H4 (cell line): ENCODE measurements around the gene DHRS4. TPM values are rescaled to one million over a fixed set of nuclear protein-coding genes. Genes with fewer than 3 reads are reported as not detected.

Experiments
- DNase-seq: peaks from one replicate; pipeline ENCODE4 v3.0.0-alpha.2; 2015; ENCODE audit warnings: low spot score
- total RNA-seq: library from RNA; depleted of rRNA; stranded (reverse); fragments of >200 nt; shearing (Covaris generic); gene quantifications from 2 replicates; pipeline ENCODE4 v1.2.3, GENCODE V29; 2014; rRNA removed

DHRS4 gene
- 28.8 and 40.5 TPM in 2 replicates for total RNA-seq

- DNase-seq, result peak; percentile 77
These were observed at the start of gene DHRS4 for GRCh38 chr14:23953464-23954278. Gene DHRS4, plus strand, starts transcription at chr14:23953770. Its CDS starts 19 bp downstream, at chr14:23953789.

DNA sequence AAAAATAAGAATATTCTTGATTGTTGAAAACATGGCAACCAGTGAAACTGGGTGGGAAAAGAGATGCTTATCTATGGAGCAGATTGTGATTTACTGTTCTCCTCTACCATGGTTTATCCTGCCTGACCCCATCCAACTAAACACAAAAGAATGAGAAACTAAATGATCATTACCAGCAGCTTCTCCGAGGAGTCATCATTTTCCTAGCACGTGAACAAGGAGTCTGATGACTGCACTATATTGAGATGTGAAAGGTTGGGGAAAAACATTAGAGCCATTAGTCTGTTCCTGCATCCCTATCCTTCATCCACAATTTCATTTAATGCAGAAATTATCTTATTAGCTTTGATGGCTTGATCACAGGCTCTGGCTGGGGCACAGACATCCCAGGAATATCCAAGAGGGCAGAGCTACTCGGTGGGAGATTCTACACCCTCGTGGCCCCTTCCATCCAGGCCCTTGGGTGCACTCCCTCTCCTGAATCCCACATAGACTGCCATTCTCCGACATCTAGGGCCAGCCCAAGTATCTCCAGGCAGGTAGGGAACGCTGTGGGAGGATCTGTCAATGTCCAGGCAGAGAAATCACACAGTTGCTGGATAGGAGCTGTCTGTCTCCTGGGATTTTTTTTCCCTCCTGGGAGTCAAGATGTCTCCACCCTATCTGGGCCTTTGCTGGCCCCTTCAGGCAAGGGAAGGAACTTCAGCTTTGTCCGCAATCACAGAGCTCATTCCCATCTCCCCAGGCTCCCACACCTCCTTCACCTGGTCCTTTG is 43.3 kb upstream of the DHRS4 start:
- peak; percentile 36 for DNase-seq

GRCh38 chr14:23910876-23911210 is 42.7 kb upstream of the DHRS4 start:
- no peak for DNase-seq

GRCh38 chr14:23915559-23915958 is 38.0 kb upstream of the DHRS4 start:
- DNase-seq, result no peak

- no peak for DNase-seq
These were observed 37.6 kb upstream of the DHRS4 start for GRCh38 chr14:23916004-23916403.

- DNase-seq, result no peak
These were observed 37.1 kb upstream of the DHRS4 start for GRCh38 chr14:23916446-23916845.

DNA sequence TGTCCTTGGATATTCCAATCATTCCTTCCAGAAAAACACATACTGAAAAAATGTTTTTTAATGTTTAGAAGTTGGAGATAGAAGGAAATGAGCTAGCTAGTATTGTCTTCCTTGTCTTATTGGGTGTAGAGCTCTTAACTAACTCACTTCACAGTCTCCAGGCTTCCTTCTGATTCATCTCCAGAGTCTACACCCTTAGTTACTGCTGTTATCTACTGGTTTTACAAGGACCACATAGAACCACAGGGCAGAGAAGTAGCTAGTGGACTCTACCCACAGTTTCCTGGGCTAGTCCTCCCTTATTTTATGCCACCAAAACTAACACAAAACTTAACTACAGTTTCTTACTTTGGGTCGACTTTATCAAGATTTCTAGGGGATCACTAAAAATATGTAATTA is 31.0 kb upstream of the DHRS4 start:
- DNase-seq, result no peak

- DNase-seq, result no peak
These were observed 28.0 kb upstream of the DHRS4 start for GRCh38 chr14:23925523-23926075.

DNA sequence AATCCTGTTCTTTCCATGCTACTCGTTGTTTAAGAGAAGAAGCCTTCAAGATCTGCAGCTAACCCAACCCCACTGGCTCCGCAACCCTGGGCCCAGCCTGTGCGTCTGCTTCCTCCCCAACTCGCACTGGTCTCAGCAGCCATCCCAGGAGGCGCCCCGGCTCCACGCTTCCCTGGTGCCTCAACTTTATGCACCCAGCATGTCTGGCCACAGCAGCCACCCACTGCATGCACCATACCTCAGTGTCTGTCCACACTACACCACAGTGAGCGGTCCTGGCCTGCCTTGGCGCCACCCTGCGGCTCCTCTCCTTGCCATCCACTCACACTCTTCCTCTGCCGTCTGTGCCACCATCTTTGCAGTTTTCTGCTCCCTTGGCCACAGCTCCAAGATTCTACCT is 27.0 kb upstream of the DHRS4 start:
- no peak for DNase-seq

GRCh38 chr14:23929136-23929535 is 24.4 kb upstream of the DHRS4 start:
- DNase-seq, result no peak

DNA sequence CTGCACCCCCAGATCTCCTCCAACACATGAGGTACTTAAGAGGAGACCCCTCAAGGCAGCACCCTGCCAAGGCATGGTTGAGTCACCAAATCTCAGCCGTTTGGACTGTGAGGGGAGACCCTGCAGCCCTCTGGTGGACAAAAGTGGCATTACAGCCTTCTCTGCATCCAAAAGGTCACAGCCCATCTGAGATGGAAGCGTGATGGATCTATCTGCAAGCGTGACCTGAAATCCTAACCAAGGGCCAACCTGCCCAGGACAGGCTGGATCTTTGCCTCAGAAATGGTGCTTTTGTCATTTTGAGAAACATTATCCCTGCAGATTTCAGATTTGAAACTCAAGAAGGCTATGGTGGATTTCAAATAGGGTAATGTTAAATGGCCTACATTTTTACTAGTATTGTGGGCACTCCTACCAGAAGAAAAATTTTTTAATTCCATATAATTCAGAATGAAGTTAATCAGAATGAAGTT is 23.7 kb upstream of the DHRS4 start:
- peak; percentile 55 for DNase-seq

DNA sequence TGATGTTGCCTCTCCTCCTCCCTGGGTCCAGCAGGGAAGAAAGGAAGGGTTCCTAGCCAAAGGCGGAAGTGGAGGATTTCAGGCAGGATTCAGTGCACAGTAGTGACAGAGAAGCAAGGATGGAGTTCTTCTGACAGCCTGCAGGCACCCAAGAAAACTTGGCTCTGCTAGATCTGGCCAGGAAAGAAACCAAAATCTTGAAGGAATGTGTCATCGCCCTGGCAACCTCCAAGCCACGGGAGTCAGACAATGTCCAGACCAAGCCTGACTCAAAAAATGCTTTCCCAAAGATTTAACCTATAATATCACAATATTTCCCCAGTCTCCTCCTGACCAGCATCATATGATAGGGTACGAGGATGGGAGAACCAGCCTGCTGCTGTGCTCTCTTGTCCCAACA is 22.8 kb upstream of the DHRS4 start:
- no peak for DNase-seq

- no peak for DNase-seq
These were observed 21.8 kb upstream of the DHRS4 start for GRCh38 chr14:23931721-23932289.

DNA sequence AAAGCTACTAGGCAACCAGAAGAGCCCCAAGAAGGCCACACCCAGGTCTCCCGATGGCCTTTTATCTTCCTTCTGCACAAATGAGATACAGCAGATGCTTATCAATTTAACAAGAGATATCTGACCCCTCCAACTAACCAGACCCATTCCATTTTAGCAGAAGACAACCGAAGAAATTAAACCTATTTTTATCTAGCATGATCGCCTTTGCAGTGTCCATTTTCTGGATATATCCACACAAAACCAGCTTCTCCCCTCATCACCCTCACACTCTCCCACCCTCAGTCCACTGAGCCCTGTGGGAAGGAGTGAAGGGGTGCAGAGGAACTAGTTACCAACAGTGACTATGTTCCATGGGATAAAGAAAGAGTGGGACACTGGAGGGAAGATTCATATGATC is 20.9 kb upstream of the DHRS4 start:
- no peak for DNase-seq

GRCh38 chr14:23933108-23933741 is 20.3 kb upstream of the DHRS4 start:
- DNase-seq, result no peak

- DNase-seq, result no peak
These were observed 19.8 kb upstream of the DHRS4 start for GRCh38 chr14:23933742-23934128.

DNA sequence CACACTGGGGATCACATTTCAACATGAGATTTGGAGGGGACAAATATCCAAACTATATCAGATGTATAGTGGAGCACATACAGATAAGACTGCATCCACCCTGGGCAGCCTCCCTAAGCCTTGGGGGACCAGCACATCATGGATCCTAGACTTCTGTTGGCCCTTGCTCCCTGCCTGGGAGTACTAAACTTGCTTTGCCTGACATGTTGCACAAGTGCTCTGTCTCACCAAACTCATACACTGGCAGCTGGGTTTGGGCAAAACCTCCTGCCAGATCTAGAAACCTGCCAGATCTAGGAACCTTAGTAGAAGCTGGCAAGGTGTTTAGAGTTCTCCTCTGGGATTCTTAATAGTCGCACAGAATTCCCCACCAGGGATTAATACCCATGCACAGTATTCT is 18.4 kb upstream of the DHRS4 start:
- no peak for DNase-seq

DNA sequence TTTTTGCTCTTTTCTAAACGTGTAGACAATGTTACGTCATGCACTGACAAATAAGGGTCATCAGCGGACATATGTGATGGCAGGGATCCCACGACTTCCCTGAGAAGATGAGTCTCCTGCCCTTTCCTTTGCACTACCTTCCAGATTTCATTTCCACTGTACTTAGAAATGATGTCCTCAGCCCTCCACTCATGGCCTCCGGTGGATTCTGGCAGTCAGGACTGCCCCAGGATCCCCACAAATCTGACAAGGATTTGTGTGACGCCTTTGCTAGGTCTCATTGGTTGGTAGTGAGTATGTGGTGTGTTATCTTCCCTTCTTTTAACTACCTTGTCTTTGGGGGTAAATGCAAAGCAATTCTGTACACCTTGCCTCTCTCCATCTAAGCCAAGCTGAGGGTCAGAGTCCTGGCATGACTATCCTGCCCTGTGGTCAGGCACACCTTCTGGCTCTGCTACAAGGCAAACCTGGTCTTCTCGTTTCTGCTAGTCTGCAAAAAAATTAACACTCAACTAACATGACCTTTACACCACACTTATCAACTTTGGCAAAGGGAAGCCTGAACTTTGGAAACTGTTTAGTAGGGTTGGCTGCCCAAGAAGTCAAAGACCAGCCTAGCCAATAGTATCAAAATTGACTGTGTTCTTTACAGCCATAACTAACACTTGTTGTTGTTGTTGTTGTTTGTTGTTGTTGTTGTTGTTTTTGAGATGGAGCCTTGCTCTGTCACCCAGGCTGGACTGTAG is 17.3 kb upstream of the DHRS4 start:
- DNase-seq, result no peak

DNA sequence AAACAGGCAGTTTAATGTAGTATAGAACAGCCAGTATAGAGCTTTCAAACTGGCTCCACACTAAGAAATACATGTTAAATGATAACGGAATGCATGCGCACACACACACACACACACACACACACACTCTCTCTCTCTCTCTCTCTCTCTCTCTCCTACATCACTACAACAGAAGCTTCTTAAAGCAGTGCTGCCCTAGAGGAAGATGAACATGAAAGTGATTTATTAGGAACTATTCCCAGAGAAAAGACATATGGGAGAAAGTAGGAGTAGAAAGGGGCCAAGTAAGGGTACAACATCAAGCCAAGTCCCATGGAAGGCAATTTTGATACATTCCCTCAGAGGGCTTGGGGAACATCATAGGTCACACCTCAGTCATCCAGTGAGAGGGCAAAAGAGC is 16.4 kb upstream of the DHRS4 start:
- DNase-seq, result no peak

DNA sequence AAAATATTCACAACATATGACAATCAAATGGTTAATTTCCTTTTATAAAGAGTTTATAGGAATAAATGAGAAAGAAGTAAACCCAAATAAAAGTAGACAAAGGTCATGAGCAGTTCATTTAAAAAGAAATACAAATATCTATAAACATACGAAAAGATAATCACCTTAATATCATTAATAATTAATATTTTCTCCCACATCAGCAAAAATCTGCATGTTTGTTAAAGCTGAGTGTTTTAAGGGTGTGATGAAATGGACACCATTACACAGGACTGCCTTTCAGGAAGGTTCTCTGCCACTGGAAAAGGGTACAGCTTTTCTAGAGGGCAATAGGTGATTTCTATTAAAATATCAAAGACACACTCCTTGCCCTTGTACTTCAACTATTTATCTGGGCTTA is 14.7 kb upstream of the DHRS4 start:
- no peak for DNase-seq

- no peak for DNase-seq
These were observed 13.8 kb upstream of the DHRS4 start for GRCh38 chr14:23939607-23940326.
